OCI-LY1 (cell line): Measurements from ENCODE around the gene HTT.

Experiments used
- CTCF ChIP-seq: fragments of 200-600 bp; sonication (generic), shearing (Covaris generic); IDR thresholded peaks from 2 replicates; pipeline ENCODE4 v1.5.1; 2017; ENCODE audit warnings: mild to moderate bottlenecking, antibody characterized with exemption, low read length, moderate library complexity, mixed read lengths
- EZH2 ChIP-seq: fragments of 200-600 bp; sonication (generic), shearing (Covaris generic); IDR thresholded peaks from 2 replicates; pipeline ENCODE4 v1.8.0; 2017; ENCODE audit warnings: borderline replicate concordance, mixed run types, mild to moderate bottlenecking, antibody characterized with exemption, low read length, moderate library complexity, mixed read lengths

GRCh38 chr4:3280466-3280865, 206.0 kb downstream of the HTT start:
- TF ChIP-seq CTCF, result no peak
- TF ChIP-seq EZH2, result no peak
